PC-9 (cell line): Measurements from ENCODE around the gene ST6GALNAC3. TPM values are rescaled to one million over a fixed set of nuclear protein-coding genes. Genes with fewer than 3 reads are reported as not detected.

Source experiments
- BruUV-seq: library from RNA; stranded (reverse); fragments of 400-500 nt; replicated peaks from 2 replicates; lab custom pipeline; 2021; lab: Mats Ljungman, UMichigan
- CTCF ChIA-PET: fragments of 300-600 bp; sonication (Branson Sonifier 250); formaldehyde crosslinking; loops from one replicate; lab custom pipeline; 2022; ENCODE audit warnings: antibody characterized with exemption; lab: Charles Lee
- POLR2A ChIA-PET: fragments of 300-600 bp; sonication (Branson Sonifier 250); formaldehyde crosslinking; loops from one replicate; lab custom pipeline; 2022; ENCODE audit warnings: antibody characterized with exemption; ENCODE audit not compliant: unreplicated experiment; lab: Charles Lee
- DNase-seq, 2 experiments: peaks; one replicate each; pipeline versions ENCODE4 v3.0.0 to v3.0.0-alpha.2; 2015 to 2022; ENCODE audit warnings: mixed read lengths in 1 of 2
- H2AFZ ChIP-seq: fragments of 200-600 bp; sonication (generic); 2 replicates; pipeline ENCODE4 v1.8.1; 2017; ENCODE audit warnings: antibody characterized with exemption
- H3F3A ChIP-seq: fragments of 200-600 bp; sonication (generic); 2 replicates; pipeline ENCODE4 v1.8.1; 2017; ENCODE audit warnings: antibody characterized with exemption, mild to moderate bottlenecking, low read depth; ENCODE audit not compliant: insufficient read depth
- H3K27ac ChIP-seq: fragments of 200-600 bp; sonication (generic); 2 replicates; pipeline ENCODE4 v1.6.1; 2016; ENCODE audit warnings: mixed run types
- H3K27me3 ChIP-seq: fragments of 200-600 bp; sonication (generic); 2 replicates; pipeline ENCODE4 v1.6.1; 2016; ENCODE audit warnings: low read depth, mixed run types; ENCODE audit not compliant: insufficient read depth
- H3K36me3 ChIP-seq: fragments of 200-600 bp; sonication (generic); 2 replicates; pipeline ENCODE4 v1.6.1; 2016; ENCODE audit warnings: low read depth, mixed run types
- H3K4me1 ChIP-seq: fragments of 200-600 bp; sonication (generic); replicated peaks from 2 replicates; pipeline ENCODE4 v1.6.1; 2016; ENCODE audit warnings: mixed run types; ENCODE audit not compliant: insufficient read depth
- H3K4me2 ChIP-seq: fragments of 200-600 bp; sonication (generic); 2 replicates; pipeline ENCODE4 v1.6.1; 2017; ENCODE audit warnings: mixed run types
- H3K4me3 ChIP-seq: fragments of 200-600 bp; sonication (generic); 2 replicates; pipeline ENCODE4 v1.6.1; 2016; ENCODE audit warnings: mixed run types
- H3K79me2 ChIP-seq: fragments of 200-600 bp; sonication (generic); 2 replicates; pipeline ENCODE4 v1.6.1; 2017; ENCODE audit warnings: low read depth, mixed run types
- H3K9me2 ChIP-seq: fragments of 200-600 bp; sonication (generic); 2 replicates; pipeline ENCODE4 v1.8.1; 2017; ENCODE audit warnings: mild to moderate bottlenecking; ENCODE audit not compliant: insufficient read depth
- H3K9me3 ChIP-seq: fragments of 200-600 bp; sonication (generic); 2 replicates; pipeline ENCODE4 v1.8.1; 2016; ENCODE audit warnings: low read depth; ENCODE audit not compliant: insufficient read depth
- H4K20me1 ChIP-seq: fragments of 200-600 bp; sonication (generic); 2 replicates; pipeline ENCODE4 v1.8.1; 2017; ENCODE audit not compliant: insufficient read depth
- CTCF ChIP-seq: fragments of 200-600 bp; sonication (generic); conservative IDR thresholded peaks from 2 replicates; pipeline ENCODE4 v1.6.1; 2017; ENCODE audit warnings: mixed run types, antibody characterized with exemption, mild to moderate bottlenecking, moderate library complexity
- EZH2 ChIP-seq: fragments of 200-600 bp; sonication (generic); IDR thresholded peaks from 2 replicates; pipeline ENCODE4 v1.8.0; 2017; ENCODE audit warnings: antibody characterized with exemption, low read depth
- intact Hi-C: fragments of 100-400 bp; cut with micrococcal nuclease; formaldehyde crosslinking; loops from one replicate; pipeline ENCODE4 v1.10.0; 2022; ENCODE audit not compliant: unreplicated experiment
- total RNA-seq: library from RNA; stranded (reverse); gene quantifications from 2 replicates; pipeline ENCODE4 v1.2.3, GENCODE V29; 2021

ST6GALNAC3 gene
- total RNA-seq, 1 experiment from 2014 or later: 0.04 TPM

GRCh38 chr1:76300556-76300955, 226.0 kb downstream of the ST6GALNAC3 start:
- H3K9me3 ChIP-seq: no peaks in the 10 kb centered on the region
- no peak overlapping the region for H2AFZ ChIP-seq
- H3K9me2 ChIP-seq: no peaks in the 10 kb centered on the region
- ChIA-PET POLR2A (no interaction called here), CTCF (no interaction called here)
- no peak overlapping the region for H3K4me2 ChIP-seq
- H4K20me1 ChIP-seq: no peaks in the 10 kb centered on the region
- TF ChIP-seq CTCF (no peak), EZH2 (no peak)
- H3K79me2 ChIP-seq: no peaks in the 10 kb centered on the region
- H3K4me1 ChIP-seq: no peaks in the 10 kb centered on the region
- H3K36me3 ChIP-seq: no peaks in the 10 kb centered on the region
- H3K27me3 ChIP-seq: no peaks in the 10 kb centered on the region
- H3K4me3 ChIP-seq: no peak overlapping the region
- intact Hi-C loops: no loop called here
- no peak overlapping the region for H3K27ac ChIP-seq
- no peaks in the 10 kb centered on the region for H3F3A ChIP-seq
- no peak for DNase-seq
- BruUV-seq: no TSS peak

GRCh38 chr1:76302711-76303339, 228.3 kb downstream of the ST6GALNAC3 start:
- Histone ChIP-seq H3K27ac (no peak overlapping the region), H3K4me1 (no peaks in the 10 kb centered on the region), H3K27me3 (no peaks in the 10 kb centered on the region), H2AFZ (peak overlapping the region; percentile 15; the same call in 1 of the 2 replicates), H3K4me3 (peak overlapping the region; percentile 38; the same call in 1 of the 2 replicates), H3K4me2 (peak overlapping the region; percentile 58), H3K36me3 (no peaks in the 10 kb centered on the region), H3K9me3 (no peaks in the 10 kb centered on the region), H3F3A (no peaks in the 10 kb centered on the region), H3K79me2 (no peaks in the 10 kb centered on the region), H4K20me1 (no peaks in the 10 kb centered on the region), H3K9me2 (no peaks in the 10 kb centered on the region)
- BruUV-seq: no TSS peak
- intact Hi-C loops: no loop called here
- DNase-seq: no peak
- no peak for TF ChIP-seq EZH2
- TF ChIP-seq CTCF: no peak
- POLR2A ChIA-PET: no interaction called here
- CTCF ChIA-PET: no interaction called here

GRCh38 chr1:76303340-76303717, 228.8 kb downstream of the ST6GALNAC3 start:
- H3K36me3 ChIP-seq: no peaks in the 10 kb centered on the region
- no peaks in the 10 kb centered on the region for H3K9me2 ChIP-seq
- CTCF ChIA-PET: no interaction called here
- H3K9me3 ChIP-seq: no peaks in the 10 kb centered on the region
- H3K4me1 ChIP-seq: no peaks in the 10 kb centered on the region
- H3K27me3 ChIP-seq: no peaks in the 10 kb centered on the region
- POLR2A ChIA-PET: no interaction called here
- no peak overlapping the region for H3K27ac ChIP-seq
- no TSS peak for BruUV-seq
- DNase-seq: no peak
- TF ChIP-seq EZH2 (no peak), CTCF (no peak)
- H3F3A ChIP-seq: no peaks in the 10 kb centered on the region
- no peaks in the 10 kb centered on the region for H3K79me2 ChIP-seq
- H4K20me1 ChIP-seq: no peaks in the 10 kb centered on the region
- H2AFZ ChIP-seq: no peak overlapping the region
- no peak overlapping the region for H3K4me3 ChIP-seq
- H3K4me2 ChIP-seq: peak overlapping the region; percentile 58; the same call in 1 of the 2 replicates
- intact Hi-C loops: no loop called here
